NCI-H2107 treated with DMSO at 0.1 percent for 48 hours (cell line): ENCODE measurements around the gene PAK5.

ENCODE experiments used
- DNase-seq: peaks from one replicate; lab custom pipeline; 2025; ENCODE audit not compliant: unreplicated experiment; lab: John Stamatoyannopoulos, UW

Gene PAK5

DNA sequence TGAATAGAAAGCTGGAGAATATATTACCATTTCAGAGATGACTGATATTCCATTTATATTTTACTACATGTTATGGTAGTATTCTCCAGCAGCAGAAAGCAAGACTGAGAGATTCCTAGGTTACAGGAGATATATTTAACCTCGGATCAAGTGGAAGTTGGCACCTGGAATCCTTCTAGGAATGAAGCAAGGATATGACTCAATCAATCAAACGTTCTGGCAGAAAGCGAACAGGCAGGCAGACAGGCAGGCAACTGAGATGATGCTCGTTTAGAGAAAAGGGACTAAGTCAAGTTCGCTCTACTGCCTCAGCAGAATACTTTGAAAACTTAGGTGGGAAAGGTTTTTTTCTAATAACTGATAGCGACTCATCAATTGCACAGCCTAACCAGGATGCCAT, 46.2 kb downstream of the PAK5 start:
- no peak for DNase-seq

DNA sequence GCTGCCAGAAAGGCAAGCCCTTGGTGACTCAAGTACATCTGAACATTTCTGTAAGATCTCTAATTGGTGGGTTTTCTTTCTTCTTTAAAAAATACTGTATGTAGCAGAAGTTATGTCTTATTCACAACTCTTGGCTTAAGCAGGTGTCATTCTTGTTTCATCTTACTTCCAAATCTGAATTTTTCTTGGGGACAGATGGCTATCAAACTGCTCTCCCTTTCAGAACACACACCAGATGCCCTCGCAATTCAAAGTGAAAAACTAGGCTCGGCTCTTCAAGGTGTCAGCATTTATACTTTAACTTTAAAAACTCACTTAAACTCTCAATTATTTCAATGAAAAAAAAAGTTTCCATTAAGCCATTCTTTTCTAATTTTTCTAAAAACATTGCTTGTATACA, 49.7 kb downstream of the PAK5 start:
- no peak for DNase-seq

GRCh38 chr20:9775176-9775575, 63.7 kb downstream of the PAK5 start:
- no peak for DNase-seq

DNA sequence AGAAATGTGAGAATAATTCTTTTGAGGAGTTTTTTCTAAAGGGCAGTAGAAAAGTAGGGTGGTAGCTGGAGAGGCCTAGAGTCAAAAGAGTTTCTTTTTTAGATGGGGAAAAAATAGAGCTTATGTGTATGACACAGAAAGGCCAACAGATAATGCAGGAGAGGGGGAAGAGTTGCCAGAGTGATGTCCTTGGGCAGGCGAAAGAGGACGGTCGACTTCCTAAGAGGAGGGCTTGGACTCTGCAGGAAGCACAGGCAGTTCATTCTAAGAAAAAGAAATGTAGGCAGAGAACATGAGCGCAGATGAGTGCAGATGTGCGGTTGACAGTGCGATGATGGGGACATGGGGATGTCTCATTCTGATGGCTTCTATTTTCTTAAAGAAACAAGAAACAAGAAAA, 68.9 kb downstream of the PAK5 start:
- DNase-seq, result no peak

- DNase-seq, result no peak
These were observed 77.4 kb downstream of the PAK5 start for GRCh38 chr20:9761476-9761875.

DNA sequence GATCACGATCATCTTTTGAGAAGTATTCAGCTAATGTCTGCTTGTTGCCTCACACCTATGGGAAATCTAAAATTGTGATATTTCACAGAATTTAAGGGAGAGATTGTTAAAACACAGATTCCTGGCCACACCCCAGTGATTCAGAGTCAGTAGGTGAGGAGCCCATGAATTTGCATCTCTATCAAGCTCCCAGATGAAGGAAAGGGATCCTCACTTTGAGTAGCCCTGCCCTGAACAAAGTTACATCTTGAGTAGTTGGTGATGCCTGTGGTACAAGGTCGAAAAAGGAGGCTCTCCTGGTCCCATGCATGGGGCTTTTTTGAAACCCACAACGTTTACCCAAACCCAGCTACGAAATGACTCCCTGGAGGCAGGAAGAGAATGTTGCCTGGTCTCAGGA, 79.5 kb downstream of the PAK5 start:
- no peak for DNase-seq

- DNase-seq, result no peak
These were observed 80.1 kb downstream of the PAK5 start for GRCh38 chr20:9758752-9759151.

- no peak for DNase-seq
These were observed 82.2 kb downstream of the PAK5 start for GRCh38 chr20:9756660-9757059.

DNA sequence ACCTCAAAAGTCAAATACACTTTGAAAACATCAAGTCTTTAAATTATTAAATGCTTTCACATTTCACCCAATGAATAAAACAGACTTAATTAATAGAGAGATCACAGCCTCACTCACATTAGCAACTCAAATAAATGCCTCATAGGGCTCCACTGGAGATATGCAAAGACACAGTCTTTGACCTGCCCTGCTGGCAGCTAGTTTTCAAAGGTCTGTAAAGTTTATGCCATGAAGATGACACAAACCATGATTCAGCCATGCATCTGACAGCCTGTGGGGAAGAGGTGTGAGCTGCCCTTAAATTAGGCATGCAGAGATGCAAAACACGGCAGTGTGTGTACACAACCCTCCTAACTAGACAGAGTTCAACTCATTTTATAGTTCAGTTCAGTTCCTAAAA, 83.6 kb downstream of the PAK5 start:
- DNase-seq, result no peak

GRCh38 chr20:9744551-9744950, 94.3 kb downstream of the PAK5 start:
- DNase-seq, result no peak

DNA sequence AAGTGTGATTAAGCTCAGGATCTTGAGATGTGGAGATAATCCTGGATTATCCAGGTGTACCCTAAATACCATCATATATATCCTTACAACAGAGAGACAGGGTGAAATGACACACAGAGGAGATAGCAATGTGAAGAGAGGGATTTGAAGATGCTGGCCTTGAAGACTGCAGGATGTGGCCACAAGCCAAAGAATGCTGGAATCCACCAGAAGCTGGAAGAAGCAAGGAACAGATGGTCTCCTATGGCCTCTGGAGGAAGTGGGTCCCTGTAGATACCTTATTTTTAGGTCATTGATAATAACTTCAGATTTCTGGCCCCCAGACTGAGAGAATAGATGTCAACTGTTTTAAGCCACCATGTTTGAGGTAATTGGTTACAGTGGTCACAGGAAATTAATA, 95.0 kb downstream of the PAK5 start:
- DNase-seq, result no peak

DNA sequence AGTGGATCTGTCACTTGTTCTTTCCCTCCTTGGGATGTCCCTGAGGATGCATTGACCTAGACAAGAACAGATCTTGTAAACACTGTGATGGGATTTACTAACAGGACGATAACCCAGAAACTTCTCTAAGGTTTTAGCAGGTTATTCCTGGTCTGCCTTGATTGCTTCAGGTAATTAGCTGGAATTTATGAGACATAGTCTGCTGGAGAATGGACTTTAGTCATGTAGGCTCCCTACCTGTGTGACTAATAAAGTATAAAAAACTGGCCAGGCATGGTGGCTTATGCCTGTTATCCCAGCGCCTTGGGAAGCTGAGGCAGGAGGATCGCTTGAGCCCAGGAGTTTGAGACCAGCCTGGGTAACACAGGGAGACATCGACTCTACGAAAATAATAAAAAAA, 96.1 kb downstream of the PAK5 start:
- DNase-seq, result no peak

GRCh38 chr20:9741996-9742395, 96.9 kb downstream of the PAK5 start:
- DNase-seq, result no peak

DNA sequence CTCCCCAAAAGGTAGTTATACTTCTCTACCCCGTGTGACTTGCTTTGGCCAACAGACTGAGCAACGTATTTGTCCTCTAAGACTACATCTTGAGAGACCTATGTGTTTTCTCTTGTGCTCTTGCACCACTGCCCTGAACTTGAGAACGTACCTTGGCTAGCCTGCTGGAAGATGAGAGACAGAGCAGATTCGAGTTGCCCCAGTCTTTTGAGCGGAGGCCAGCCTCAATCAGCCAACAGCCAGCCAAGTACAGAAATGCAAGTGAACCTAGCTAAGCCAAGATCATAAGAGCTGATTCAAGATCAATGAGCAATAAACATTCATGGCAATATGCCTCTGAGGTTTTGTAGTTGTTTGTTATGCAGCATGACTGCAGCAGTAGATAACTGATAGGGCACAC, 98.4 kb downstream of the PAK5 start:
- no peak for DNase-seq

- DNase-seq, result no peak
These were observed 98.9 kb downstream of the PAK5 start for GRCh38 chr20:9739991-9740390.

DNA sequence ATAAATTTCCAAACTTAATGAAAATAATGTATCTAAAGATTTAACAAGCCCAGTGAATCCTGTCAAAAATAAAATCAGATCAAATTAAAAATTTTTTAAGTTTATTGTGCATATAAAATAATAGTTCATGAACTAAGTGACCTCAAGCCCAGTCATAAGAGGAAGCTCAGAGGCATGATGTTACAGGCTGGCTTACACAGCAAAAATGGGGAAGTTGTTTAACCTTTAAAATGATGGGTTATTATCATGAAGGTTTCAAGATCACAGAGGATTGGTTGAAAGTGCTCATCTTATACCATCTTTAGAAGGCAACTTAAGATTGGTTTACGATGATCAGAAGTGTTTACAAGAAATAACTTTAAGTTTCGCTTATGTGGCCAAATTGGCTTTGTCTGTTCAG, 102.5 kb downstream of the PAK5 start:
- no peak for DNase-seq

- DNase-seq, result no peak
These were observed 115.2 kb downstream of the PAK5 start for GRCh38 chr20:9723501-9724202.

DNA sequence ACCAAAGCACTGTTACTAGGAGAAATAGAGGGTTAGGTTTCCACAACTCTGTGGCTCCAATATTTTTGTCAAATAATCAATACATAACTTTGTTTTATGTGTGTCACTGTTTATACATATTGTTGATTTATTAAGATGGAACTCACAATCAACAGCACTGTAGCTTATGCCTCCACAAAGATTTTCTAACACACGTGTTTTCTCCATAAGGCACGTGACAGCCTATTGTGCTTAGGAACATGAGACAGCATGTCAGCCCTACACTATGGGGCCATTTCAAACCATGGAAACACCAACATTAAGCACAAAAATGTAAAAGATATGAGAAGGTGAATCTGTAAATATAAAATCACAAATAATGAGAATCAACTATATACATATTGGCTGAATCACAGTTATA, 127.0 kb downstream of the PAK5 start:
- DNase-seq, result no peak

DNA sequence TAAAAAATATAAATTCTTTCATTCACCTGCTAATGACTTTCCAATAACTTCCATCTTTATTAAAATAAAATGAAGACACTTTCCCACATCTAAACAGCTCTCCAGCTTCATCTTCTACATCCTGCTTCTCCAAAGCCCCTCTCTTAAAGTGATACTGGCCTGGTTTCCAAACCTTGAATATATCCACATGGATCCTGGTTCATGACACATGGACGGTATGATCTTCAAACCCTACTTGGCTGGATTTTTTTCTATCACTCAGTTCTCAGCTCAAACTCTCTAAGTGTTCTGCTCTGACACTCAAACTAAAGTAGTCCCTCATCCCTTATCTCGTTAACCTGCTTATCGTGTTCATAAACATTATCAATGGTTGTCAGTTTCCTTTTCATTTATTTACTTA, 128.2 kb downstream of the PAK5 start:
- DNase-seq, result no peak

DNA sequence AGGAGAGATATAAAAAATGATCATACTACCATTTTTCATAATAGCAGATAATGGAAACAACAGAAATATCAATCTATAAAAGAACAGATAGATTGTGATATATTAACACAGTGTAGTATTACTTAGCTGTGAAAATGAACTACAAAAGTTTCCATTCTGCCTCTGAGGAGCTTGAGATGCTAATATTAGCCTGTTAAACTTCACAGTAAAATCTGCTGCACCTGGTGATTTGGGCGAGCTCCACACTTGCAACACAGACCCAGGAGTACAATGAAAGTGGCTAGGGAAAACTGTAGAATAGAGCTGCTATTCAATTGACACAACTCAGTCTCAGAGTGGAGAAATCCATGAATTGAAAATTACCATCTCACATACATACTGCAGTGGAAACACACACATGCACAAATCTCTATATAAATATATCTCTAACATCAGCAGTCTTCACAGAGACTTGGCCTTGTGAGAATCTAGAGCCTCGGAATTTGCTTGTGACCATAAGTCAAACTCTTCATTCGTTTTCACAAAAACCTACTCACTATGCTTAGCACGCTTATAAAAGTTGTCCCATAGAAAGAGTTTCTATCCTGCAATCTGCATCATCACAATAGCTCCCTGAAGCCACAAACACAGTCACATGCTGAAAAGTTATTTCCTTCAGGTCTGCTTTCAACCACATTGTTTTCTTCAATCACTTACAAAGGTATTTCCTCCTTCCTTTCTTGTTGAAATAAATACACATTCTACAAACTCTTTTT, 133.0 kb downstream of the PAK5 start:
- DNase-seq, result no peak

- no peak for DNase-seq
These were observed 139.7 kb downstream of the PAK5 start for GRCh38 chr20:9699181-9699580.

DNA sequence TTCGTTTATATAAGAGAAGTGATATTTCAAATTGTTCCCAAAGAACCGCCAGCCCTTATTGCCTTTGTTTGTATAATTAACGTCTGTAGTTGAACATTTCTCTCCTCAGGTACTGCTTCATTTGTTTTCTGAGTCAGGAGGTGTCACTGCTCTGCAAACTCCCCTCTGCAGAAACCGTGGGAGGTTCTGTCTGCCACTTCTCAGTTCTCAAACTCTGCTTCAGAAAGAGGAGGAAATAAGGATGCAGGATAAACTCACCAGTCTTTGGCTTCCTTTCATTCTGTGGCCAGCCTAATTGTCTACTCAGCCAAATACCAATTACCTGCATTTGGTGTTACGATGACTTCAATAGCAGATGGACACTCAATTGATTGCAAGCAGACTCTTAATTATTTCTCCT, 149.8 kb downstream of the PAK5 start:
- DNase-seq, result no peak

GRCh38 chr20:9686866-9687265, 152.0 kb downstream of the PAK5 start:
- DNase-seq, result no peak
